Measurements from ENCODE around the gene TMEM101. TPM values are rescaled to one million over a fixed set of nuclear protein-coding genes. Genes with fewer than 3 reads are reported as not detected.
"Not testable (repeated sequence)": the region's sequence is repeated elsewhere in the genome, so short reads cannot be mapped to it uniquely, and the experiment has no call there.

TMEM101 gene
- total and polyA plus RNA-seq, 4 donors: 28.7 to 43.5 (median 33.1) TPM

DNA sequence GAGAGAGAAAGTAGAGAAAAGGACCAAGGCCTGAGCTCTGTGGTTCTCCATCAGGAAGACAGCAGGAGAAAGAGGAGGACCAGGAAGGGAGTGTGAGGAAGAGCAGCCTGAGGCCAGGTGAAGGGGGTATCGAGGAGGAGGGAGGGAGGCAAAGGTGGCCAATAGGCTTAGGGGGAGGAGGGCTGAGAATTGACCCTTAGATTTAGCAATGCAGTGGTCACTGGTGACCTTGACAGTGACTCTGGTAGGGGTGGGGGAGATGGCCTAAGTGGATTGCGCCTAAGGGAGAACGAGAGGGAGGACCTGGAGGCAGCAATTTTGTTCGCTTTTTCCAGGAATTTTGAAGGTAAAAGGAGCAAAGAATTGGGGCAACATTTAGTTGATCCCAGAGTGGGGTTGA is 15.7 kb downstream of the TMEM101 start:
- TF ChIP-seq CTCF (IDR thresholded peaks at IDR 0.05; ENCODE audit: control extremely low read depth, extremely low read depth): no peak
- peaks cover 0 to 28% (median 16%) of the 10 kb centered on the region in 3 donors for H3K27me3 ChIP-seq (ENCODE audit: control insufficient read depth in 3 of 3, insufficient read depth in 3 of 3, low read length in 2 of 3)

DNA sequence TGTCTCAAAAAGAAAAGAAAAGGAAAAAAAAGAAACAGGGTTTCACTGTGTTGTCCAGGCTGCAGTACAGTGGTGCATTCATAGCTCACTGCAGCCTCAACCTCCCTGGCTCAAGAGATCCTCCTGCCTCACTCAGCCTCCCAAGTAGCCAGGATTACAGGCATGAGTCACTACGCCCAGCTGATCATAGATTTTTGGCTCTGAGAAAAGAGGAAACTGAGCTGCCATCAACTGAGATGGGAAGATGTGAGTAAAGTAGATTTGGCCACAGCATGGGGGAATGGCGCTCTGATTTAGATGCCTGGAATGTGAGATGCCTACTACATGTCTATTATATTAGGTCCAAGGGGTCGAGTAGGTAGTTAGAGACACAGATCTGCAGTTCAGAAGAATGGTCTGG is 16.2 kb downstream of the TMEM101 start:
- no peak for ATAC-seq (ENCODE audit: insufficient read depth, low FRiP score)
- H3K4me3 ChIP-seq: no peak overlapping the region
- H3K4me1 ChIP-seq (ENCODE audit: control insufficient read depth in 5 of 5, insufficient read depth in 5 of 5, low read length in 5 of 5): peaks cover 0 to 5% (median 0%) of the 10 kb centered on the region in 5 donors
- no peak overlapping the region for H3K9ac ChIP-seq (ENCODE audit: insufficient read depth in 1 of 2, low read length in 2 of 2)
- H3K36me3 ChIP-seq (ENCODE audit: control insufficient read depth in 4 of 4, insufficient read depth in 4 of 4, low read length in 4 of 4): no peaks in the 10 kb centered on the region
- 73 to 85% methylated on average over 3 of the region's 3 CpGs for WGBS, 2 donors
- DNase-seq: no peak
- TF ChIP-seq CTCF (IDR thresholded peaks at IDR 0.05; ENCODE audit: control extremely low read depth, extremely low read depth): no peak
- peaks cover 0 to 3% (median 0%) of the 10 kb centered on the region in 4 donors for H3K9me3 ChIP-seq (ENCODE audit: control insufficient read depth in 4 of 4, insufficient read depth in 3 of 4, low read length in 3 of 4)
- no peak overlapping the region for H3K27ac ChIP-seq (ENCODE audit: low read depth in 1 of 2, low read length in 1 of 2)
- peaks cover 0 to 24% (median 14%) of the 10 kb centered on the region in 3 donors for H3K27me3 ChIP-seq (ENCODE audit: control insufficient read depth in 3 of 3, insufficient read depth in 3 of 3, low read length in 2 of 3)

More for the DNA sequence above, 15.7 kb downstream of the TMEM101 start:
- Histone ChIP-seq H3K9me3 (ENCODE audit: control insufficient read depth in 4 of 4, insufficient read depth in 3 of 4, low read length in 3 of 4) (peaks cover 0 to 3% (median 0%) of the 10 kb centered on the region in 4 donors), H3K27ac (ENCODE audit: low read depth in 1 of 2, low read length in 1 of 2) (no peak overlapping the region), H3K36me3 (ENCODE audit: control insufficient read depth in 4 of 4, insufficient read depth in 4 of 4, low read length in 4 of 4) (no peaks in the 10 kb centered on the region), H3K4me3 (no peak overlapping the region), H3K4me1 (ENCODE audit: control insufficient read depth in 5 of 5, insufficient read depth in 5 of 5, low read length in 5 of 5) (peaks cover 0 to 5% (median 0%) of the 10 kb centered on the region in 5 donors), H3K9ac (ENCODE audit: insufficient read depth in 1 of 2, low read length in 2 of 2) (no peak overlapping the region)
- 85 to 91% methylated on average over 4 of the region's 4 CpGs for WGBS, 2 donors
- ATAC-seq (ENCODE audit: insufficient read depth, low FRiP score) (no peak), DNase-seq (no peak)

DNA sequence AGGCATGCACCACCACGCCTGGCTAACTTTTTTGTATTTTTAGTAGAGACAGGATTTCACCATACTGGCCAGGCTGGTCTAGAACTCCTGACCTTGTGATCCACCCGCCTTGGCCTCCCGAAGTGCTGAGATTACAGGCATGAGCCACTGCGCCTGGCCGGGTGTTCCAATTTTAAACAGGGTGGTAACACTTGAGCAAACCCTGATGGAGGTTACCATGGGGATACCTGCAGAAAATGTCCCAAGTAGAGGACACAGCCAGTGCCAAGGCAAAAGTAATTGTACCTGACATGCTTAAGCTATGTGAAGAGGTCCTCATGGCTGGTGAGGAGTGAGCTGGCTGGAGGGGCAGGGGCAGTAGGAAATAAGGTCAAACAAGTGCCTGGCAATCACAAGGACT is 17.6 kb downstream of the TMEM101 start:
- not testable (repeated sequence) for H3K4me3 ChIP-seq; H3K9ac ChIP-seq (ENCODE audit: insufficient read depth in 1 of 2, low read length in 2 of 2); H3K36me3 ChIP-seq (ENCODE audit: control insufficient read depth in 4 of 4, insufficient read depth in 4 of 4, low read length in 4 of 4); H3K9me3 ChIP-seq (ENCODE audit: control insufficient read depth in 4 of 4, insufficient read depth in 3 of 4, low read length in 3 of 4); H3K27ac ChIP-seq (ENCODE audit: low read depth in 1 of 2, low read length in 1 of 2); H3K4me1 ChIP-seq (ENCODE audit: control insufficient read depth in 5 of 5, insufficient read depth in 5 of 5, low read length in 5 of 5); ATAC-seq (ENCODE audit: insufficient read depth, low FRiP score)
- 69 to 92% methylated on average over 5 of the region's 5 CpGs for WGBS, 2 donors
- peaks cover 0 to 15% (median 6%) of the 10 kb centered on the region in 3 donors for H3K27me3 ChIP-seq (ENCODE audit: control insufficient read depth in 3 of 3, insufficient read depth in 3 of 3, low read length in 2 of 3)
- peak in 1 of 3 donors; percentile 62 for DNase-seq

DNA sequence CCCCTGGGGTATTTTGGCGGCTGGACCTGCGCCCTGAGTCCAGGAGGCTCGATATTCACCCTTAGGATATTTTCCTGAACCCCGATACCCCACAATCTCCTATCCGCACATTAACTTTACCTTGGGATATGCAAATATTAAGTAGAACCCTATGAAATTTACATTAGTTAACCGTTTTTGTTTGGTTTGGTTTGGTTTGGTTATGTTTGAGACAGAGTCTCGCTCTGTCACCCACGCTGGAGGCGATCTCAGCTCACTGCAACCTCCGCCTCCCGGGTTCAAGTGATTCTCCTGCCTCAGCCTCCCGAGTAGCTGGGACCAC is 19.7 kb downstream of the TMEM101 start:
- Histone ChIP-seq H3K9me3 (ENCODE audit: control insufficient read depth in 4 of 4, insufficient read depth in 3 of 4, low read length in 3 of 4) (peaks cover 0 to 3% (median 0%) of the 10 kb centered on the region in 4 donors), H3K27ac (ENCODE audit: low read depth in 1 of 2, low read length in 1 of 2) (no peak overlapping the region), H3K36me3 (ENCODE audit: control insufficient read depth in 4 of 4, insufficient read depth in 4 of 4, low read length in 4 of 4) (no peaks in the 10 kb centered on the region), H3K4me1 (ENCODE audit: control insufficient read depth in 5 of 5, insufficient read depth in 5 of 5, low read length in 5 of 5) (peaks cover 0 to 5% (median 0%) of the 10 kb centered on the region in 5 donors), H3K27me3 (ENCODE audit: control insufficient read depth in 3 of 3, insufficient read depth in 3 of 3, low read length in 2 of 3) (peaks cover 0 to 14% (median 6%) of the 10 kb centered on the region in 3 donors), H3K9ac (ENCODE audit: insufficient read depth in 1 of 2, low read length in 2 of 2) (no peak overlapping the region), H3K4me3 (no peak overlapping the region)
- 19 to 28% methylated on average over 12 of the region's 12 CpGs for WGBS, 2 donors
- no peak for TF ChIP-seq CTCF (IDR thresholded peaks at IDR 0.05; ENCODE audit: control extremely low read depth, extremely low read depth)
- no peak for DNase-seq
- no peak for ATAC-seq (ENCODE audit: insufficient read depth, low FRiP score)

Measured in lung (tissue), 12 donors.